Prostate gland (tissue), 2 donors: Measurements from ENCODE around the gene SPI1.

Experiments
- POLR2A ChIP-seq: fragments of 450-650 bp; IDR thresholded peaks from one replicate; pipeline ENCODE4 v1.6.1; 2016; ENCODE audit warnings: antibody characterized with exemption, mild to moderate bottlenecking
- POLR2AphosphoS5 ChIP-seq: sonication (generic); formaldehyde crosslinking; IDR thresholded peaks from one replicate; pipeline ENCODE4 v1.6.1; 2017; ENCODE audit warnings: antibody characterized with exemption
- TF ChIP-seq, protein P1 (sequence below), 4 experiments: fragments of 200-600 bp in 2 of 4; fragments of 450-650 bp in 2 of 4; sonication (generic) in 2 of 4; IDR thresholded peaks; 1 replicate in 3 of 4; 2 replicates in 1 of 4; pipeline ENCODE4 v1.5.1; 2016 to 2019; ENCODE audit warnings: antibody characterized with exemption in 4 of 4, mild to moderate bottlenecking in 2 of 4, moderate library complexity in 2 of 4

DNA sequence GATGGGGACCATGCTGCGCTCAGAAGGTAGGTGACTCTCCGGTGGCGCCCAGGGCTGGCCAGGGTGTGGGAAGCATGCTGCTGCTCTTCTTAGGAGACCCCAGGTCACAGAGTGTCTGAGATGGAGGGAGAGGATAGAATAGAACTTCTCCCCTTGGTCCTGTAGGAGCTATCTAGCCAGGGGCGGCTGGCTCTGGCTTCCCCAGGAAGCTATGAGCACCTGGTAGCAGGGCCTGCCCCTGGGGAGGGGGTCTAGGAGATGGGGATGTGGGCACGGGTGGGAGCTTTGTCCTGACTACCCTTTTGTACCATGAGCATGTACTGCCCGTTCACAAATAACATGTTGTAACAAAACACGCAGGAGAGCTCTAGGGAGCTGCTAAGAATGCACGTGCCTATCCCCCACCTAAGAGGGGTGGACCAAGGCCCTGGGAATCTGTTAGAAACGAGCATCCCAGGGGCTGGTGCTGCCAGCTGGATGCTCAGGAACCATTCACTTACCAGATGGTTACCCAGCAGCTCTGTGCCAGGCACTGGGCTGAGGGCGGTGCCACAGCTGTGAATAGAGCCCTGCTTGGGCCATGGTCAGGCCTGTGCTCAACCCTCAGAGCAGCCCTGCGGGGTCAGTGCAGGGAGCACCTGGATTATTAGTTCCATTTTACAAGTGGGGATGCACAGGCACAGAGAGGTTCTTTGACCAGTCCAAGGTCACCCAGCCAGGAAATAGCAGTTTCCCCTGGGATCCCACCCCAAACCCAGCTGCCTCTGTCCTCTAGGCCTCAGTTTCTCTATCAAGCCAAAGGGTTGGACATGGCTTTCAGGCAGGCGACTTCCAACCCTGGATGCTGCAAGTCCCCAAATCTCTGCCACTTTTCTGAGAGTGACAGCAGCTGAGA, 32.3 kb upstream of the SPI1 start:
- TF ChIP-seq POLR2A (no peak), POLR2AphosphoS5 (no peak)
- TF ChIP-seq, protein P1, sequence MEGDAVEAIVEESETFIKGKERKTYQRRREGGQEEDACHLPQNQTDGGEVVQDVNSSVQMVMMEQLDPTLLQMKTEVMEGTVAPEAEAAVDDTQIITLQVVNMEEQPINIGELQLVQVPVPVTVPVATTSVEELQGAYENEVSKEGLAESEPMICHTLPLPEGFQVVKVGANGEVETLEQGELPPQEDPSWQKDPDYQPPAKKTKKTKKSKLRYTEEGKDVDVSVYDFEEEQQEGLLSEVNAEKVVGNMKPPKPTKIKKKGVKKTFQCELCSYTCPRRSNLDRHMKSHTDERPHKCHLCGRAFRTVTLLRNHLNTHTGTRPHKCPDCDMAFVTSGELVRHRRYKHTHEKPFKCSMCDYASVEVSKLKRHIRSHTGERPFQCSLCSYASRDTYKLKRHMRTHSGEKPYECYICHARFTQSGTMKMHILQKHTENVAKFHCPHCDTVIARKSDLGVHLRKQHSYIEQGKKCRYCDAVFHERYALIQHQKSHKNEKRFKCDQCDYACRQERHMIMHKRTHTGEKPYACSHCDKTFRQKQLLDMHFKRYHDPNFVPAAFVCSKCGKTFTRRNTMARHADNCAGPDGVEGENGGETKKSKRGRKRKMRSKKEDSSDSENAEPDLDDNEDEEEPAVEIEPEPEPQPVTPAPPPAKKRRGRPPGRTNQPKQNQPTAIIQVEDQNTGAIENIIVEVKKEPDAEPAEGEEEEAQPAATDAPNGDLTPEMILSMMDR (IDR thresholded peaks at IDR 0.05) = no peak
